ENCODE results near the gene ST7.

DNA sequence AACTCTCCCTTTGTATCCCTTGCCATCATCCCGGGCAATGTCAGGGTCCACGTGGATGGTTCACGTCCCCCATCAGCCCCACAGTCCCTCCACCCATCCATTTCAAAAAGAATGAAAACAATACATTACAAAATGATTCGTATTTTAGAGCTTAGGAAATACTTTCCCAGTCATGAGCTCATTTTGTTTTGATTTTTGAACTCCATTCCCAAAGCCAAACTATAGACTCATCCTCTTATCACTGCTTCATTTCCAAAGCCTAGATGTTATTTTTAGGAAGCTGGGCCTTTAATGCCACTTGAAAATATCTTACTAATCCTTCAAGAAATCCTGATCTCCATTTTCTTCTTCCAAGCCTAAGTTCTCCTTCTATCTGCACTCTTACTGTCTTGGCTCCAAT lies 297.5 kb downstream of the ST7 start:
- TF ChIP-seq, protein P1, sequence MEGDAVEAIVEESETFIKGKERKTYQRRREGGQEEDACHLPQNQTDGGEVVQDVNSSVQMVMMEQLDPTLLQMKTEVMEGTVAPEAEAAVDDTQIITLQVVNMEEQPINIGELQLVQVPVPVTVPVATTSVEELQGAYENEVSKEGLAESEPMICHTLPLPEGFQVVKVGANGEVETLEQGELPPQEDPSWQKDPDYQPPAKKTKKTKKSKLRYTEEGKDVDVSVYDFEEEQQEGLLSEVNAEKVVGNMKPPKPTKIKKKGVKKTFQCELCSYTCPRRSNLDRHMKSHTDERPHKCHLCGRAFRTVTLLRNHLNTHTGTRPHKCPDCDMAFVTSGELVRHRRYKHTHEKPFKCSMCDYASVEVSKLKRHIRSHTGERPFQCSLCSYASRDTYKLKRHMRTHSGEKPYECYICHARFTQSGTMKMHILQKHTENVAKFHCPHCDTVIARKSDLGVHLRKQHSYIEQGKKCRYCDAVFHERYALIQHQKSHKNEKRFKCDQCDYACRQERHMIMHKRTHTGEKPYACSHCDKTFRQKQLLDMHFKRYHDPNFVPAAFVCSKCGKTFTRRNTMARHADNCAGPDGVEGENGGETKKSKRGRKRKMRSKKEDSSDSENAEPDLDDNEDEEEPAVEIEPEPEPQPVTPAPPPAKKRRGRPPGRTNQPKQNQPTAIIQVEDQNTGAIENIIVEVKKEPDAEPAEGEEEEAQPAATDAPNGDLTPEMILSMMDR (IDR thresholded peaks at IDR 0.05) = no peak
- no peak for TF ChIP-seq POLR2A (IDR thresholded peaks at IDR 0.05)
